Eye (tissue), 1 donor: ENCODE results near the gene JCHAIN.
"Not testable (repeated sequence)": the region's sequence is repeated elsewhere in the genome, so short reads cannot be mapped to it uniquely, and the experiment has no call there.

Source experiments
- DNase-seq: peaks from one replicate; pipeline ENCODE4 v3.0.0-alpha.2; 2015

JCHAIN gene

DNA sequence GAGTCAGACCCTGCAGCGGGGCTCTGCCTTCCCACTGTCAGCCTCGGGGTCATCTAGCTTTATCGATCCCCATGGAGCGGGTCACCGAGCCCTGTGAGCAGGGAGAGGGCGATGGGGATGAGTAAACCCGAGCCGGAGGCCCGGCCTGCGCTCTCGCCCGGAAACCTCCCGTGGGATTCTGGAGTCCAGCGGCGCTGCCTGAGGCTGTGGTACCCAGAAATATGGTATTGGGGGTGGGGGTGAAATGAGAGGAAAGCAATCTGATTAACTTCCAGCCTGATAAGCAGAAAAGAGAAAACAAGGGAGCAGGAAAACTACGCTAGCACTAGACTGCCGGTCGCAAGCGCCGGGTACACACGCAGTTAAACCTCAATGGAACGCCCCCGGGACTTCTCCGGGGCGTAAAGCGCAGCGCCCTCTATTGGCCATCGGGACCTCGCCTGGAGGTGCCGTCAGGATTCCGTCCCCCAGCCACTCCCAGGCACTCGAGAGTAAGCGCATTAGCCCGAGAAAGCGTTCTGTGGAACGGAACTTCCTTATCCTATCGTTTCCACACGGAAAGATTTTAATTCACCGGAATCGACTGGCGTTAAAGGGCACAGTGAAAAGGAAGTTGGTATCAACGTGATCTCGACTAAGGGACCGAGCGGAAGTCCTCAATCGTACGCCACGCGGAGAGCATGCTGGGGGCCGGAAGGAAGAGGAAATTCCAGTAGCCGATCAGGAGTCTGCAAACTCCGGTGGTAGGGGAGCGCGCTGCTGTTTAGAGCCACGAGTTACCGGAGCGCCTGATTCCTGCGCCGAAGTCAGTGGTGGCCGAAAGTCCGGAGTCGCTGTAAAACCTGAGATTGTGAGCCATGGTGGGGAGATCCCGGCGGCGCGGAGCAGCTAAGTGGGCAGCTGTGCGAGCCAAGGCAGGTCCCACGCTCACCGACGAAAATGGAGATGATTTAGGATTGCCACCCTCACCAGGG lies 21.8 kb upstream of the JCHAIN start, which contains the start of gene UTP3:
Gene UTP3, plus strand, starts transcription at position 712 of the 974 bp plus-strand sequence. Its CDS starts 146 bp downstream, at position 858.
- peak; percentile 99 for DNase-seq

DNA sequence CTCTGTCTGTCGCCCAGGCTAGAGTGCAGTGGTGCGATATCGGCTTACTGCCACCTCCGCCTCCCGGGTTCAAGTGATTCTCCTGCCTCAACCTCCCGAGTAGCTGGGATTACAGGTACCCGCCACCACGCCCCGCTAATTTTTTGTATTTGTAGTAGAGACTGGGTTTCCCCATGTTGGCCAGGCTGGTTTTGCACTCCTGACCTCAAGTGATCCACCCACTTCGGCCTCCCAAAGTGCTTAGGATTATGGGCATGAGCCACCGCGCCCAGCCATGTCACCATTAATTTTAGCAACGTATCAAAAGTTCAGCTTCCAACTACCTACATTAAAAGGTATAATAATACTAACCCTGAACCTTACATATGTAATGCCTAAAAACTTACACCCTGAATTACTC lies 21.1 kb upstream of the JCHAIN start:
- no peak for DNase-seq

DNA sequence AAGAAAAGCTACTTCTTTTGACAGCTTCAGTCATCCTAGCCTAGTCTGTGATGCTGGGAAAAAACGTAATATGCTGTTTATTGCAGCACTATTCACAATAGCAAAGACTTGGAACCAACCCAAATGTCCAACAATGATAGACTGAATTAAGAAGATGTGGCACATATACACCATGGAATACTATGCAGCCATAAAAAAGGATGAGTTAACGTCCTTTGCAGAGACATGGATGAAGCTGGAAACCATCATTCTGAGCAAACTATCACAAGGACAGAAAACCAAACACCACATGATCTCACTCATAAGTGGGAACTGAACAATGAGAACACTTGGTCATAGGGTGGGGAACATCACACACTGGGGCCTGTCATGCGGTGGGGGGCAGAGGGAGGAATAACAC lies 15.8 kb upstream of the JCHAIN start:
- not testable (repeated sequence) for DNase-seq

DNA sequence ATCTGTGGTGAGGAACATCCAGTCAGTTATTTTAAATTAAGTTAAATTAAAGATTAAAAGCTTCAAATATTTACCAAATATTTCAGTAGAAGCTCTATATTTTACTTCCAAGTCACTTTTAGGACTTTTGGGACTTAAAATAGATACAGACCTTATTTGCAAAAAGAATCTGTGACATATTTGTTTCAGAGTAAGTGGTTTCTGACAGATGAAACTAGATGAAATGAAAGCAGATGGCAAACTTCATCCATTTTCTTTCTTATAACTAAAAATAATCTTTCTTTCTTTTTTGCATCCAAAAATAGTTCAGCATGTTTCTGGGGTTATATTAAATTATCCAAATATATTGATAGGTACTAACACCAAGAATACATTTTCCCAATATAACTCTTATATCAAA lies 15.4 kb upstream of the JCHAIN start:
- DNase-seq, result no peak

DNA sequence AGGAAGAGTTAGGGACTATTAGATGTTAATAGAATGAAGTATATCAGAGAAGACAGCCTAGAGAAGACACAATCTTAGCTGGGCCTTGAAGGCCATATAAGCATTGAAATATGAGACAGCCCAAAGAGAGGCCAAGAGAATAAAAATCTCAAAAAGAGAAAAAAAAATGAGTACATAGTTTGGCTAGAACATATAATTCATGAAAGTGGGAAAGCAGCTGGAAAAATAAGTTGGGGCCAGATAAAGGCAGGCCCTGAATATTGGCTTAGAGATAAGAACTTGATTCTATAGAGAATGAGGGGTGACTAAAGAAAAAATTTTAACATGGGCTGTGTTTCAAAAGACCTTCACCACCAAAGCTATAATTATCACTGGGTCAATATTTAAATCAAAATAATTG lies 14.6 kb upstream of the JCHAIN start:
- no peak for DNase-seq

DNA sequence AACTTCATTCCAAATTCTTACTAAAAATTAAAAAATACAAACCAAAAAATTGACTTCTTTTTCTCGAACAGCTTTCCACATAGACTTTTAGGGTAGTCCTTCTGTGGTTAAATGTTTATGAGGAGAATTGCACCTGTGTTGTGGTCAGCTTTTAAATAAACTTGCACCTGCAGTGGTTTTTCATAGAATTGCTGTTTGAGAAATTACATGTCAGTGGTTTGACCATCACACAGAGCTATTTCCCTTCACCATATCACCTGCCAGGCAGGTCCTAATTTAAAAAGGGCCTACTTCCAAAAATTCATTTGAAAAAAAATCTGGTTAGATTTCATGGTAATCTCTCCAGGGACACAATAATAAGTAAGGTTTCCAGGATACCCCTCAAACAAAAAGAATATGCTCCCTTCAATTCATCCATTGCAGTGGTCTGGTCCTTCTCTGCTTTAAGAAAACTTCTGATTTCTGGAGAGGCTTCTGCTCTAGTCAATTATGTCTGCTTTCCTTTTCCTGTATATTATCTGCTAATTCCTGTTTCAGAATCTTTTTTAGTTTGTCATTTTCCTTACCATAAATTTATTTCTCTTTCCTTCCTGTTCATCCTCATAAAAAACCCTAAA lies 12.2 kb upstream of the JCHAIN start:
- DNase-seq, result no peak

DNA sequence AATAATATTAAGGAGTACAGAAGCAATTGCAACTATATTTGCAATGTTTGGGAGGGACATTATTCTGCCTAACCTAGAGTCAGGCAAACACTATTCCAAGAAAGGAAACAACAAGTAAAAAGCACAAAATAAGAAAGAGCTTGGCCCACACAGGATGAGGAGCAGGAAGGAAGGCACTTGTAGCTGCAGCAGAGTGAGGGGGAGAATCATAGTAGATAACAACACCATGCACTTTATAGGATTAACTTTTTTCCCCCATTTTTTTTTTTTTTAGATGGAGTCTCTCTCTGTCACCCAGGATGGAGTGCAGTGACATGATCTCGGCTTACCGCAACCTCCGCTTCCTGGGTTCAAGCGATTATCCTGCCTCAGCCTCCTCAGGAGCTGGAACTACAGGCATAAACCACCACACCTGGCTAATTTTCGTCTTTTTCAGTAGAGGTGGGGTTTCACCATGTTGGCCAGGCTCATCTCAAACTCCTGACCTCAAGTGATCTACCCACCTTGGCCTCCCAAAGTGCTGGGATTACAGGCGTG lies 10.3 kb upstream of the JCHAIN start:
- DNase-seq, result no peak

DNA sequence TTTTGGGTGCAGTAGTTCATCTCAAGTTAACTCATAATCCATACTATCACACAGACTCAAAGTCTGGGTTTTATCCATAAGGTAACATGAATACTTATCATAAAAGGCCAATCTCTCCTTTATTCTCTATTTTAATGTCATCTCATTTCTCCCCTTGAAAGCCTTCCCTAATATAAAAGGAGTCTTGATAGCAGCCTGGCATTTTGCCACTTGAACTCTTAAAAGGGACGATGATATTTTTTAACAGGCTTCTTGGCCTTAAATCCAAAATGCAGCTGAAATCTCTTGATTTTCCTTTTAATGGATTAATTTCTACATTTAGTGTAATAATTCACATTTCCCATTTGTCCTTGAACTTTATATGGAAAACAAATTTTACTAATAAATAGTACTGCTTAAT lies 8.4 kb upstream of the JCHAIN start:
- no peak for DNase-seq

DNA sequence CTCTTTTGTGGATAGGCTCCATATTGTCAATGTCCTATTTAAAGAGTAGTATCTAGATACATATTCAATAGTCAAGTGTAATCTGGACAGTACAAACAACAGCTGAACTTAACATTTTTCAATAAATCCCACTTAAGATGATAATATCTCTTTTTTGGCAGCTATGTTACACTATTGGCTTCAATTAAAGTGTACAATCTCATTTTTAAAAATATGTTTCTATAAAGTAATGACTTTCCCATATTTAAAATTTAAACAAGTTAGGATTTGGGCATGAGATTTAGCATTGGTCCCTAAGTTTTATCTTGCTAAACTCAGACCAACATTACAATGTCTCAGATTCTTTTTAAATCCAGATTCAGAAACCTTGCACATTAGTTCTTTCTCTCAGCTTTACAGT lies 7.9 kb upstream of the JCHAIN start:
- DNase-seq, result no peak

DNA sequence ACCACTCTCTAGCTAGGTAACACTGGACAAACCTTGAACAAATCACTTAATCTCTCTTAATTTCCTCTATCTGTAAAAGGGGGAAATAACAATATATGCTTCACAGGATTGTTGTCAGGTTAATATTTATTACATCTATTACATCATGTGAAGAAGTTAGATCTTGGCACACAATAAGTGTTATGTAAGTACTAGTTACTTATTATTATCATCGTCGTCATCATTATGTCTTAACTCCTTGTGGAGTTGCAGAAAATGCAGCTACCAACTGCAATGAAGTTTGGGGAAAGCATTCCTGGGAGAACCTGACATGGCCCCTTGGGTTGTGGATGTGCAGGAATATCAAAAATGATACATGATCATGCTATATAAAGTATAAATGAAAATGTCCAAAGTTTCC lies 4.8 kb upstream of the JCHAIN start:
- no peak for DNase-seq

DNA sequence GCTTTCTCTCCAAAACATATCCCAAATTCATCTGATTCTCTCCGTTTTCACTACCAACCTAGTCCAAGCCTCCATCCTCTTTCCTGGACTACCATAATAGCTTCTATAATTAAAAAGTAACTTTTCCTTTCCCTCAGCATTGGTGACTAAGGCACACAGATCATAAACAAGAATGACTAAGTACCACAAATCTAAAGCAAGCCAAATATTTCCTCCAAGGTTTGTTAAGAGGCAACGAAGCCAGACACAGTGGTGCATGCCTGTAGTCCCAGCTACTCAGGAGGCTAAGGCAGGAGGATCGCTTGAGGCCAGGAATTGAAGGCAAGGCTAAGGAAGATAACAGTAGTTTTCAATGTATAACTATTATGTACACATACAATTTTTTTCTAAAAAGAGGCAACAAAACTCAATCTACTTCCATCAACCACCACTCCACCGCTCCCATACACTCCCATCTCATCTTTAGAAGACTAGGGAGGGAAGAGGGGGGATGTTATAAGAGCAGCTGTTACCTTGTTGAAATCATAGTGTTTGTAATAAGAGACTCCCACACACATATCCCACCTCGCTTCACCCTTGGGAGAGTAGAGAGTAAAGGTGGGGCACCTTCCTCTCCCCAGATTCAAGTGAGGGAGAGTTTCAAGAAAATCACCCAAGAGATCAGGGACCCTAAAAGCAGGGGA lies 4.2 kb upstream of the JCHAIN start:
- DNase-seq, result no peak

DNA sequence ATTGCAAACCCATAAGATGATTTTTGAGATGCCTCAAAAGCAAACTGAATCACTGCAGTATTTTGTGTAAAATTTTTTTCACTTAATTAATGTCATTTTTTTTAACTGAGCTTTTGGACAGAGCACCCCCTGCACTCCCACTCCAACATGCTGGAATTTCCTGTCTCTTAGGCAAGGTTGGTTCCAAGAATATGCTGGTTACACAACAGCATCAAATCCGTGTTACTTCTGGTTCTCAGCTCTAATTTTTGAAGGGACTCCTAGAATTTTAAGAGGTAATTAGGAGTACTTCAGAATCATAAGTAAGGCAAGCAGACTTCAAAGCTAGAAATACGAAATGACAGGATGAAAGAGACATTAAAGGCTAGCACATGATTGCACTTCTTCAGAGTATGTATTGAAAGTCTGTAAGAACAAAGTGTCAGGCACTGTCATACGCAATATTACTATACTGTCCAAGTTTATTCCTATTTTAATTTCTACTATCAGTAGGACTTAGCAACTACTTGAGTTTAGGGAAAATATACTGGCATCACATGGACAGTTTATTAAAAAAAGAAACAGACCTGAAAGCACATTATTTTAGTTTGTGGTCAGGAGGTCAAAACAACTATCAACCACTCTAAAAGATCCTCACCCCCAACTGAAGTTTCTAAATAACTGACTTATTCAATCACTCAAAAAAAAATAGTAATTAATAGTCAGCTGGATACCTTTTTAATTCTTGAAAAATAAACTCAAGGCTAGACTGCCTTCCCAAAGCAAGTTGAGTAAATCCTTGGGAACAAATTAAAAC lies 1.6 kb upstream of the JCHAIN start:
- DNase-seq, result no peak

DNA sequence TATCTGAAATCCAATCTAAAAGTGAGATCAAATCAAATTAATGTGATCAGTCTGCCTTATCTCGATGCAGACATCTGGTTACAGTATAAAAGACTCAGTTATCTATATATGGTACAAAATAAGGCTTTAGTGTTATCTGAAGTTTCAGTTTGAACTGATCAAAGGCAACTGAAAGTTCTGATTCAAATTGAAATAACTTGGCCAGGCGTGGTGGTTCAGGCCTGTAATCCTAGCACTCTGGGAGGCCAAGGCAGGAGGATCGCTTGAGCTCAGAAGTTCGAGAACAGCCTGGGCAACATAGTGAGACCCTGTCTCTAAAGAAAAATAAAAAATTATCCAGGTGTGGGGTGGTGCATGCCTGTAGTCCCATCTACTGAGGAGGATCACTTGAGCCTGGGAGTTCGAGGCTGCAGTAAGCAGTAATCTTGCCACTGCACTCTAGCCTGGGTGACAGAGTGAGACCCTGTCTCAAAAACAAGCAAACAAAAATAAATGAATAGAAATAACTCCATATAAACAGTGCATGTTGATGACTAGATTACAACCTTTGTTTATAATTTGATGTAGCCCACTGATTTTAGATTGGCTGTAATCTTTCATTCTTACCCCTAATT lies 4.9 kb downstream of the JCHAIN start:
- DNase-seq, result not testable (repeated sequence)

DNA sequence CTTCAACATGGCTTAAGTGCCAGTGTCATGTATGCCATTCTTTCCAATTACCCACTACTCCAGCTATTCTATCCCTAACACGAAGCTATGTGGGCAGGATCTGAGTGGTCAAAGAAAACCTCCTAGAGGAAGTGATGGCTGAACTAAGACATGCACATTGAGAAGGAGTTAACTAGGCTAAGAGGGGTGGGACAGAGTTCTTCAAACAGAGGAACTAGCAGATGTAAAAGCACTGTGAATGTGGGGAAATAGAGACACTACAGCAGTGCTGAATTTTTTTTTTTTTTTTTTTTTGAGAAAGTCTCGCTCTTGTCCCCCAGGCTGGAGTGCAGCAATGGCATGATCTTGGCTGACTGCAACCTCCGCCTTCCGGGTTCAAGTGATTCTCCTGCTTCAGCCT lies 6.2 kb downstream of the JCHAIN start:
- no peak for DNase-seq

DNA sequence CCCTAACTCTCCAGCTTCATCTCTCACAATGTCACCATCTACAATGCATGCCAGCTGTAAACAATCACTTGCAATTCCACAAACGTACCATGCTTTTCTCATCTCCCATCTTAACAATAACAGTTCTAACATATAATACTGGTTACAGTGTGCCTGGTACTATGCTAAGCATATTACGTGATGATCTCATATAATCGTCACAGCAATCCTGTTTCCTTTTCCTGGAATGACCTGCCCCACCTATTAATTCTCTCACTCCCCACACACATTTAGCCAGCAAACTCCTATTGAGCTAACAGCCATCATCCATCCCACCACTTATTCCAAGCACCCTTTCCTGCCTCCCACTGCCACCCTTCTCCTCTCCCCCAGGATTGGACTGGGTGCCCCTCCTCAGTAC lies 7.9 kb downstream of the JCHAIN start:
- no peak for DNase-seq

DNA sequence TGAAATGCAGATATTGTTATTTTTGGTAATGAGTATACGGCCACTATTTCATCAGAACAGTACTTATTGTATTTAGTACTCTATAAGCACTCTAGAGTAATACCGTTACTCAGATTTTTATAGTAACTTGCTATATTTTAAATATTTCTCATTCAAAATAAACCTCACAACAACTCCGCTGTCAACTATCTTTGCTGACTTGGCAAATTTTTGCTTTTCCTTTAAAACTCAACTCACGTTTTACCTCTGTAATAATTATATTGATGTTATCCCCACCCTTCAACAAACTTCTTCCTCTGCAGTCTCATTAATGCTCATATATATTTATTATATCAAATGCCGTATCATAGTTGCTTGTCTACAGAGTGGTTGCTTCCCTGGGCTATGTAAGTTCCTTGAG lies 9.0 kb downstream of the JCHAIN start:
- DNase-seq, result no peak

DNA sequence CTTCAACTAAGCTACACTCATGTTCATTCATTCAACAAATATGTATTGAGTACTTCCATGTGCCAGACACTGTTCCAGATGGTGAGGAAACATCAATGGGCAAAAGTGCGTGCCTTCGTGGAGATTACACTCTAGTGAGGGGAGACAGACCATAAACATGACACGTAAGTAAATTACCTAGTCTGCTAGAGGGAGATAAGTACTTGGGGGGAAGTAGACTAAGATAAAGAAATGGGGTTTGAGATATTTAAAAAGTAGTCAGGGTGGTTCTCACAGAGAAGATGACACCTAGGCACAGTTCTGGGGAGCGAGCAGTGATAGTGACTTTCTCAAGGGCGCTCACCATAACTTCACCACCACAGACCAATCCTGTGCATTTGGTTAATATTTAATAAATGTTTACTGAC lies 11.7 kb downstream of the JCHAIN start:
- no peak for DNase-seq

DNA sequence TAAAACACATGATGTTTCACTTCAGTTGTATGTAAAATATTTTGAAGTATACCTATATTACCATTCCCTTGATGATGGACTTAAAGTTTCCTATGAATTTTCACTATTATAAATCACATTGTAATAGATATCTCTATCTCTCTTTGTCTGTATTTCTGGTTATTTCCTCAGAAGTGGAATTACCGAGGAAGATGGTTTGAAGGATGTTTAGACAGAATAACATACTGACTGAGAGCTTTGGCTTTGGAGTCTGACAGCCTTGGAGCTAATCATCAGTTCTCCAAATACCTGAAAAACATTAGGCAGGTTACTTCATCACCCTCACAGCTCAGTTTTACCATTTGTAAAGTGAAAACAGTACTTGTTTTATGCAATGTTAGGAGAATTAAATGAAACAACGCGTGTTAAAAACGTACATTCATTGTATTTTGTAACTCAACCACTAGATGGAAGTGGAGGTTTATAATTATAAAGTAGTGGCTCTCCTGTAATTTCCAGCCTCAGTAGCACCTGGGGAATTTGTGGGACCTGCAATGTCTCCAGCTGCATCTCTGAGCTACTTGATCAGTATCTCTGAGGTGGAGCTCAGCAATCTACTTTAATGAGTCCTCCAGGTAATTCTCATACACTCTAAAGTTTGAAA lies 14.3 kb downstream of the JCHAIN start:
- peak; percentile 48 for DNase-seq

DNA sequence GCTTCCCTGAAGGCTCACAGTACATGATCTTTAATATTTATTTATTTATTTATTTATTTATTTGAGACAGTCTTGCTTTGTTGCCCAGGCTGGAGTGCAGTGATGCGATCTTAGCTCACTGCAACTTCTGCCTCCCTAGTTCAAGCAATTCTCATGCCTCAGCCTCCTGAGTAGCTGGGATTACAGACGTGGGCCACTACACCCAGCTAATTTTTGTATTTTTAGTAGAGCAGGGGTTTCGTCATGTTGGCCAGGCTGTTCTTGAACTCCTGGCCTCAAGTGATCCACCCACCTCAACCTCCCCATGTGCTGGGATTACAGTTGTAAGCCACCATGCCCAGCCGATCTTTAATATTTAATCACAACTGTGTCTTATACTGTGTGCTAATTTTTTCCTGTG lies 15.6 kb downstream of the JCHAIN start:
- DNase-seq, result not testable (repeated sequence)

DNA sequence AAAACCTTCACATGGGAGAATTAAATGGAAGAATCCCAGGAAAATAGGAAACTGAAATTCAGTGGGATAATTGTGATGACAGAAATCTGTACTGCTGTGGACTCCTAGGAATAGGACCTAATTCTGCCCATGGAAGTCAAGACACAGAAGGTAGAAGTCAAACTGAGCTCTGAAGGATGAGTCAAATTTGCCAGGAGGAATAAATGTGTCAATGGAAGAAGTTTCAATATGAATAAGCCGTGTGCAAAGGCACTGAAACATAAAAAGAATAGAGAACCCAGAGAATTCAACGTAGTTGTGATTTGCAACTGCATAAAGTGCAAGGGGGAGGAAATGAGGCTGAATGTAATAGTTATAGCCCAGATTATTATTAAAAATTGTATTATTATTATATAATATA lies 26.1 kb downstream of the JCHAIN start:
- no peak for DNase-seq

DNA sequence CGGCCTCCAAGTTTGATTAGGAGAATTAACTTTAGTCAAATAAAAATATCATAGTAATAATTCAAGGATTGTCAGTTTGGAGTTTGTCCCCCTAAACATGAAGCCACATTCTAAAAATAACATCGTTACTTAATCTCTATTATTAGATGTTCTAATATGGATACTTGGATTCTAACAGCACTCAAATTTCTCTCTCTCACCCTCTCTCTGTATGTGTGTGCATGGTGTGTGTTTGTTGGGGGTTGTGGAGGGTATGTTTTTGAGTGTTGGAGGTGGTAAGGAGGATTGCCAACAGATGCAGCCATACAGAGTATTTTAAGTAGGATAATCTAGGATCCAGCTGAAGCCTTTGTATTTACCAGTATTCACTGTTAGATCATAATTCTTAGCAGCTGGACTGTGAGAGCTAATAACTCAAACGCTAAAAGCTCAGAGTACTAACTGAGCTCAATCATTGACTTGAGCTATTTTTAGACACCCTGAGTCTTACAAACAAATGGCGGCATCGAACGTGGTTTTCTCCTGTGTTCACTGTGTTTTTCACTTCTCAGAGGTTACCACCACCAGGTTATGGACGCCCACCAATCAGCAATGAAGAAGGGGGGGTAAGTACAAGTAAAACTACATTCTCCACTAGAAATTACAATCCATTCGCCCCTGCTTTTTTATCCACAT lies 28.9 kb downstream of the JCHAIN start:
- peak; percentile 17 for DNase-seq
